B cell (primary cell): ENCODE results near the gene MLEC. TPM values are rescaled to one million over a fixed set of nuclear protein-coding genes. Genes with fewer than 3 reads are reported as not detected.
"Not testable (repeated sequence)": the region's sequence is repeated elsewhere in the genome, so short reads cannot be mapped to it uniquely, and the experiment has no call there.

Source experiments
- ATAC-seq: fragments of 200-7000 bp; cut with Tn5 transposase; one replicate; pipeline ENCODE4 v1.10.0; 2021; ENCODE audit warnings: low read depth, mild to moderate bottlenecking, moderate number of reproducible peaks, moderate library complexity
- CTCF ChIA-PET: fragments of 350-600 bp; sonication (Branson Sonifier 250); formaldehyde crosslinking; loops from one replicate; lab custom pipeline; 2021; ENCODE audit warnings: antibody characterized with exemption, inconsistent platforms; lab: Charles Lee
- POLR2A ChIA-PET: fragments of 350-600 bp; sonication (Branson Sonifier 250); formaldehyde crosslinking; loops from one replicate; lab custom pipeline; 2021; ENCODE audit warnings: antibody characterized with exemption; lab: Charles Lee
- DNase-seq: peaks from one replicate; pipeline ENCODE4 v3.0.0; 2013
- H2AFZ ChIP-seq: 2 replicates; pipeline ENCODE4 v1.6.1; 2012; ENCODE audit warnings: mild to moderate bottlenecking, low read depth, low read length; ENCODE audit not compliant: insufficient read depth, poor library complexity, severe bottlenecking
- H3K27ac ChIP-seq, 2 donors: 1 replicate in 1 of 2; 2 replicates in 1 of 2; pipeline ENCODE4 v1.5.1; 2012 to 2013; ENCODE audit warnings: low read length in 2 of 2, mild to moderate bottlenecking in 2 of 2, moderate library complexity in 1 of 2
- H3K27me3 ChIP-seq, 4 experiments: fragments of 200-600 bp in 1 of 4; sonication (generic) in 1 of 4; replicated peaks in 1 of 4; 1 replicate in 2 of 4; 2 replicates in 2 of 4; pipeline versions ENCODE4 v1.6.1 to v1.7.0; 2013 to 2016; ENCODE audit warnings: low read length in 3 of 4, mild to moderate bottlenecking in 2 of 4, mixed read lengths in 1 of 4, moderate library complexity in 1 of 4; ENCODE audit not compliant: insufficient read depth in 4 of 4, control insufficient read depth in 3 of 4; ENCODE audit errors: control extremely low read depth in 1 of 4
- H3K36me3 ChIP-seq, 2 experiments: replicated peaks in 1 of 2; 1 replicate in 1 of 2; 2 replicates in 1 of 2; pipeline versions ENCODE4 v1.6.1 to v1.7.1; 2013; ENCODE audit warnings: low read length in 1 of 2; ENCODE audit not compliant: insufficient read depth in 2 of 2, control insufficient read depth in 1 of 2; ENCODE audit errors: control extremely low read depth in 1 of 2, extremely low read depth in 1 of 2
- H3K4me1 ChIP-seq, 2 donors: fragments of 200-600 bp in 1 of 2; sonication (generic) in 1 of 2; 1 replicate in 1 of 2; 2 replicates in 1 of 2; pipeline versions ENCODE4 v1.5.1 to v1.6.1; 2013 to 2017; ENCODE audit warnings: low read length in 2 of 2; ENCODE audit not compliant: control insufficient read depth in 2 of 2, insufficient read depth in 2 of 2
- H3K4me2 ChIP-seq: replicated peaks from 2 replicates; pipeline ENCODE3; 2012; ENCODE audit warnings: mild to moderate bottlenecking, low read depth, low read length; ENCODE audit not compliant: poor library complexity, severe bottlenecking
- H3K4me3 ChIP-seq, 5 experiments: fragments of 200-600 bp in 1 of 5; sonication (generic) in 1 of 5; 1 replicate in 3 of 5; 2 replicates in 2 of 5; pipeline versions ENCODE4 v1.5.1 to v1.7.0; 2011 to 2016; ENCODE audit warnings: low read length in 4 of 5, mild to moderate bottlenecking in 4 of 5, low read depth in 2 of 5, control low read depth in 1 of 5, moderate library complexity in 1 of 5; ENCODE audit not compliant: insufficient read depth in 1 of 5; ENCODE audit errors: control extremely low read depth in 1 of 5, extremely low read depth in 1 of 5
- H3K79me2 ChIP-seq: fragments of 200-600 bp; sonication (generic); one replicate; pipeline ENCODE4 v1.6.0; 2016; ENCODE audit warnings: low read length; ENCODE audit not compliant: control insufficient read depth, insufficient read depth
- H3K9ac ChIP-seq: fragments of 200-600 bp; sonication (generic); 2 replicates; pipeline ENCODE4 v1.6.1; 2017; ENCODE audit warnings: mild to moderate bottlenecking, low read length, moderate library complexity
- H3K9me3 ChIP-seq, 3 donors: one replicate each; pipeline versions ENCODE4 v1.6.1 to v1.7.1; 2013; ENCODE audit warnings: low read length in 2 of 3; ENCODE audit not compliant: control insufficient read depth in 2 of 3, insufficient read depth in 1 of 3; ENCODE audit errors: control extremely low read depth in 1 of 3
- H4K20me1 ChIP-seq: 2 replicates; pipeline ENCODE4 v1.6.0; 2012; ENCODE audit warnings: mild to moderate bottlenecking, low read length; ENCODE audit not compliant: insufficient read depth, control insufficient read depth, poor library complexity, severe bottlenecking
- H3K27ac Mint-ChIP-seq: one replicate; pipeline ENCODE4 v1.8.0; 2021; ENCODE audit warnings: mixed read lengths
- H3K27me3 Mint-ChIP-seq: one replicate; pipeline ENCODE4 v1.8.0; 2021; ENCODE audit warnings: mixed read lengths
- H3K4me1 Mint-ChIP-seq: one replicate; pipeline ENCODE4 v1.8.0; 2021; ENCODE audit warnings: mixed read lengths
- H3K4me3 Mint-ChIP-seq: one replicate; pipeline ENCODE4 v1.8.0; 2021; ENCODE audit warnings: mixed read lengths
- H3K9me3 Mint-ChIP-seq: one replicate; pipeline ENCODE4 v1.8.0; 2022; ENCODE audit warnings: mixed read lengths; ENCODE audit not compliant: insufficient read depth
- EZH2 ChIP-seq: IDR thresholded peaks from 2 replicates; pipeline ENCODE4 v1.6.1; 2012; ENCODE audit warnings: borderline replicate concordance, low read depth, mild to moderate bottlenecking, moderate library complexity, low read length; ENCODE audit not compliant: insufficient read depth, poor library complexity, severe bottlenecking
- WGBS: methylation state at CpG from one replicate; pipeline ENCODE4 v1.1.5; 2013; ENCODE audit warnings: missing lambda C conversion rate; ENCODE audit not compliant: insufficient coverage; 5-methylcytosine and 5-hydroxymethylcytosine counted together
- intact Hi-C: fragments of 100-400 bp; cut with micrococcal nuclease; formaldehyde crosslinking; loops from one replicate; pipeline ENCODE4 v1.10.0; 2022
- polyA plus RNA-seq: library from polyadenylated mRNA; depleted of rRNA; stranded (reverse); fragments of >200 nt; gene quantifications from 2 replicates; pipeline ENCODE4 v1.2.3, GENCODE V29; 2012
- total RNA-seq, 2 donors: library from RNA; stranded (reverse); fragments of 120-200 nt in 1 of 2; gene quantifications; 1 replicate in 1 of 2; 2 replicates in 1 of 2; pipeline versions ENCODE4 v1.2.3 to v1.2.4, GENCODE V29; 2013 to 2022
- TF ChIP-seq, protein P1 (sequence below): fragments of 200-600 bp; IDR thresholded peaks from one replicate; pipeline ENCODE4 v1.8.0; 2022; ENCODE audit warnings: antibody characterized with exemption, mild to moderate bottlenecking

MLEC gene
- total and polyA plus RNA-seq, 2 donors (not counting 1 experiment from before 2014, with no cell fraction given), result 5.5 to 52.6 TPM

DNA sequence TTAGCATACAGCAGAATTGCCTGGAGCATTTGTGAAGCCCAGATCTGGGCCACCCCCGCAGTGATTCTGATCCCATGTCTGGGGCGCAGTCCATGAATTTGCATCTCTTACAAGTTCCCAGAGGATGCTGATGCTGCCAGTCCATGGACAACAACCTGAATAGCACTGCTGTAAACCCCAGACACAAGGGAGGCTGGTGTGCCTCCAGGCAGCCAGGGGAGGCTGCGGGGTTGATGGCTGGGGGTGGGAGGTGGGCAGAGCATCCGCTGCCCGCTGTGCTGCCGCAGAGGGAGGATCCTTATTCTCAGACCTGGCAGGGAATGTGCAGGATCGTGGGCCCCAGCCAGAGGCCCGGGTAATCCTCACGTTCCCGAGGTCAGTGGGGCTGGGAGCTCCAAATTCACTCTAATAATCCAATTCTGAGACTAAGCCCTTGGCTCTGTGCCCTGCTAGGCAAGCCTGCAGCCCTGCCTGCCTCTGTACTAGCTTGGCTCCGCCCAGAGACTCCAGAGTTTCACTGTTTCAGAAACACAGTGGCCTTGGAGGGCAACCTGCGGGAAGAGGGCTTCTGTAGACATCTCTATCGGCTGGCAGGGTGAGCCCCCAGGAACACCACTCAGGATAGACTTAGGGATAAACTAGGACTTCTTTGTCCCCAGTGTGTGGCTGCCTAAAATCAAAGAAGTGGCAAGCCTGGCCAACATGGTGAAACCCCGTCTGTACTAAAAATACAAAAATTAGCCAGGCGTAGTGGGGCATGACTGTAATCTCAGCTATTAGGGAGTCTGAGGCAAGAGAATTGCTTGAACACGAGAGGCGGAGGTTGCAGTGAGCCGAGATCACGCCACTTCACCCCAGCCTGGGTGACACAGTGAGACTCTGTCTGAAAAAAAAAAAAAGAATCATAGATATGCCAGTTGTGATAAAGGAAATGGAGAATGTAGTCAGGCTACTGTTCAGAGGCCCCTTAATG is 17.8 kb upstream of the MLEC start:
- peak overlapping the region in 1 of 2 donors; percentile 23 for H3K27ac ChIP-seq
- WGBS, result 51% methylated on average over 15 of the region's 19 CpGs
- DNase-seq, result peak; percentile 79
- TF ChIP-seq, protein P1, sequence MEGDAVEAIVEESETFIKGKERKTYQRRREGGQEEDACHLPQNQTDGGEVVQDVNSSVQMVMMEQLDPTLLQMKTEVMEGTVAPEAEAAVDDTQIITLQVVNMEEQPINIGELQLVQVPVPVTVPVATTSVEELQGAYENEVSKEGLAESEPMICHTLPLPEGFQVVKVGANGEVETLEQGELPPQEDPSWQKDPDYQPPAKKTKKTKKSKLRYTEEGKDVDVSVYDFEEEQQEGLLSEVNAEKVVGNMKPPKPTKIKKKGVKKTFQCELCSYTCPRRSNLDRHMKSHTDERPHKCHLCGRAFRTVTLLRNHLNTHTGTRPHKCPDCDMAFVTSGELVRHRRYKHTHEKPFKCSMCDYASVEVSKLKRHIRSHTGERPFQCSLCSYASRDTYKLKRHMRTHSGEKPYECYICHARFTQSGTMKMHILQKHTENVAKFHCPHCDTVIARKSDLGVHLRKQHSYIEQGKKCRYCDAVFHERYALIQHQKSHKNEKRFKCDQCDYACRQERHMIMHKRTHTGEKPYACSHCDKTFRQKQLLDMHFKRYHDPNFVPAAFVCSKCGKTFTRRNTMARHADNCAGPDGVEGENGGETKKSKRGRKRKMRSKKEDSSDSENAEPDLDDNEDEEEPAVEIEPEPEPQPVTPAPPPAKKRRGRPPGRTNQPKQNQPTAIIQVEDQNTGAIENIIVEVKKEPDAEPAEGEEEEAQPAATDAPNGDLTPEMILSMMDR, result no peak
- no peak for TF ChIP-seq EZH2
- POLR2A ChIA-PET, result interaction anchor here (0.7 to 1.4 kb wide), 6 partner anchors 10 to 1411 kb away, joined by 3 to 7 read pairs (median 3); no protein-coding TSS in a partner anchor
- no peaks in the 10 kb centered on the region for H3K79me2 ChIP-seq
- peaks cover 66% of the 10 kb centered on the region for H3K4me1 Mint-ChIP-seq
- peak overlapping the region; percentile 86 for H3K27ac Mint-ChIP-seq
- H3K9ac ChIP-seq, result peak overlapping the region; percentile 20
- peak overlapping the region; percentile 70 for H3K4me2 ChIP-seq
- H3K9me3 ChIP-seq, result peaks cover 0 to 4% (median 0%) of the 10 kb centered on the region in 3 donors
- peaks cover 0 to 4% (median 2%) of the 10 kb centered on the region in 4 experiments for H3K27me3 ChIP-seq
- no peak overlapping the region for H2AFZ ChIP-seq
- H3K36me3 ChIP-seq, result no peaks in the 10 kb centered on the region
- intact Hi-C loops, result loop anchor here (1.0 to 5.0 kb wide), 3 partner anchors 17 to 43 kb away; partner anchors contain the start of gene UNC119B
- H3K4me3 Mint-ChIP-seq, result peak overlapping the region; percentile 77
- H3K4me3 ChIP-seq, result peak overlapping the region in 2 of 5 experiments; percentile 5 to 33
- peaks cover 57 to 65% of the 10 kb centered on the region in 2 donors for H3K4me1 ChIP-seq
- H4K20me1 ChIP-seq, result no peaks in the 10 kb centered on the region
- ATAC-seq, result peak; percentile 74
- CTCF ChIA-PET, result interaction anchor here (0.6 to 15.8 kb wide), 9 partner anchors 9 to 303 kb away, joined by 3 to 204 read pairs (median 4); partner anchors contain the start of gene UNC119B
- H3K27me3 Mint-ChIP-seq, result peaks cover 8% of the 10 kb centered on the region
- no peaks in the 10 kb centered on the region for H3K9me3 Mint-ChIP-seq

DNA sequence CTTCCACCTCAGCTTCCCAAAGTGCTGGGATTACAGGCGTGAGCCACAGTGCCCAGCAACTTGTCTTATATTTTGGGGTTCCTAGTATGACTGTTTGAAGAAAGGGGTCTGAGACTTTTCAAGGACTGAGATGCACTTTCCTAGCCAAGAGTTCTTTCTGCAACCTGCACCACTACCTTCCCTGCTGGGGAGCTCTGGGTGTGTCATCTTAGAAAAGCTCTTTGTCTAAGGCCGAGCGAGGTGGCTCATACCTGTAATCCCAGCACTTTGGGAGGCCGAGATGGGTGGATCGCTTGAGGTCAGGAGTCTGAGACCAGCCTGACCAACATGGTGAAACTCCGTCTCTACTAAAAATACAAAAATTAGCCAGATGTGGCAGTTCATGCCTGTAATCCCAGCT is 16.7 kb upstream of the MLEC start:
- H3K4me3 ChIP-seq, H3K9ac ChIP-seq, H3K27ac ChIP-seq, H3K27me3 Mint-ChIP-seq, H3K9me3 ChIP-seq, H2AFZ ChIP-seq, DNase-seq, H4K20me1 ChIP-seq, H3K27me3 ChIP-seq, H3K79me2 ChIP-seq, ATAC-seq, H3K36me3 ChIP-seq, intact Hi-C loops, H3K9me3 Mint-ChIP-seq: not testable (repeated sequence)
- H3K4me1 ChIP-seq, result peaks cover 65 to 75% of the 10 kb centered on the region in 2 donors
- H3K27ac Mint-ChIP-seq, result peak overlapping the region; percentile 41
- POLR2A ChIA-PET, result interaction anchor here (1.0 to 1.4 kb wide), 3 partner anchors 14 to 458 kb away, joined by 3 to 7 read pairs (median 3); no protein-coding TSS in a partner anchor
- CTCF ChIA-PET, result interaction anchor here (0.8 to 15.8 kb wide), 7 partner anchors 13 to 302 kb away, joined by 3 to 204 read pairs (median 4); partner anchors contain the start of genes MLEC and UNC119B
- peak overlapping the region; percentile 70 for H3K4me2 ChIP-seq
- H3K4me1 Mint-ChIP-seq, result peaks cover 70% of the 10 kb centered on the region
- 90% methylated on average over 6 of the region's 6 CpGs for WGBS
- H3K4me3 Mint-ChIP-seq, result peak overlapping the region; percentile 44
